Thoracic aorta (tissue), 2 donors: ENCODE measurements around the gene SBK2. TPM values are rescaled to one million over a fixed set of nuclear protein-coding genes. Genes with fewer than 3 reads are reported as not detected.

Source experiments
- ATAC-seq: fragments of 150-250 bp; one replicate; pipeline ENCODE4 v1.8.0; 2017; ENCODE audit warnings: low read depth; ENCODE audit not compliant: insufficient number of reproducible peaks, low FRiP score
- DNase-seq: peaks from one replicate; pipeline ENCODE4 v3.0.0-alpha.2; 2020; ENCODE audit warnings: low spot score
- H3K27ac ChIP-seq, 2 donors: fragments of 200-600 bp; sonication (generic); 1 replicate in 1 of 2; 2 replicates in 1 of 2; pipeline ENCODE4 v1.5.1; 2016; ENCODE audit warnings: mild to moderate bottlenecking in 2 of 2, moderate library complexity in 2 of 2
- H3K27me3 ChIP-seq: fragments of 200-600 bp; sonication (generic); replicated peaks from 2 replicates; pipeline ENCODE4 v1.6.0; 2016; ENCODE audit warnings: mild to moderate bottlenecking; ENCODE audit not compliant: insufficient read depth
- H3K36me3 ChIP-seq: fragments of 200-600 bp; sonication (generic); one replicate; pipeline ENCODE4 v1.5.1; 2016
- H3K4me1 ChIP-seq, 2 donors: fragments of 200-600 bp; sonication (generic); 1 replicate in 1 of 2; 2 replicates in 1 of 2; pipeline versions ENCODE4 v1.5.1 to v1.6.0; 2016; ENCODE audit warnings: low read depth in 2 of 2, mild to moderate bottlenecking in 1 of 2; ENCODE audit not compliant: control insufficient read depth in 1 of 2
- H3K4me3 ChIP-seq: fragments of 200-600 bp; sonication (generic); 2 replicates; pipeline ENCODE4 v1.5.1; 2016; ENCODE audit warnings: mild to moderate bottlenecking
- H3K9me3 ChIP-seq: fragments of 200-600 bp; sonication (generic); 2 replicates; pipeline ENCODE4 v1.5.1; 2016
- CTCF ChIP-seq: fragments of 200-600 bp; sonication (generic); IDR thresholded peaks from one replicate; pipeline ENCODE4 v1.5.1; 2019; ENCODE audit warnings: antibody characterized with exemption
- total RNA-seq, 2 donors: library from RNA; depleted of rRNA; stranded (reverse); fragments of >200 nt; gene quantifications; one replicate each; pipeline versions ENCODE4 v1.1.0 to v1.2.3, GENCODE V29; 2016

The SBK2 gene
- total RNA-seq, 2 donors from 2014 or later, result not detected

- H3K9me3 ChIP-seq, result no peaks in the 10 kb centered on the region
- H3K4me3 ChIP-seq, result no peak overlapping the region
- H3K36me3 ChIP-seq, result no peaks in the 10 kb centered on the region
- TF ChIP-seq CTCF, result no peak
- peaks cover 12 to 22% of the 10 kb centered on the region in 2 donors for H3K4me1 ChIP-seq
- H3K27ac ChIP-seq, result no peak overlapping the region
- ATAC-seq, result no peak
- DNase-seq, result no peak
- H3K27me3 ChIP-seq, result no peaks in the 10 kb centered on the region
These were observed 15.7 kb upstream of the SBK2 start for GRCh38 chr19:55552620-55553019.

DNA sequence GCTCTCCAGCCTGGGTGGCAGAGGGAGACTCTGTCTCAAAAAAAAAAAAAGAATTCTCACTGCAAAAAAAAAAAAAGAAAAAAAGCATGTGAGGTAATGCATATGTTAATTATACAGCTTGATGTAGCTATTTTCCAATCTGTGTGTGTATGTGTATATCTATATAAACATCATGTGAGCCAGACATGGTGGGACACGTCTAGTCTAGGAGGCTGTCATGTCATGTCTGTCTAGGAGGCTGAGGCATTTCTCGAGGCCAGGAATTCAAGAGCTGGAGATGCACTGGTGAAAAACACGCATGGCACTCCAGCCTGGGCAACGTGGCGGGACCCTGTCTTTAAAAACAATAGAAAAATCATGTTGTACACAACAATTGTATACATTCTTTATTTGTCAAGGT, 15.3 kb upstream of the SBK2 start:
- Histone ChIP-seq H3K9me3 (no peaks in the 10 kb centered on the region), H3K4me3 (no peak overlapping the region), H3K4me1 (peaks cover 14 to 26% of the 10 kb centered on the region in 2 donors), H3K36me3 (no peaks in the 10 kb centered on the region), H3K27ac (no peak overlapping the region), H3K27me3 (no peaks in the 10 kb centered on the region)
- ATAC-seq (no peak), DNase-seq (no peak)
- no peak for TF ChIP-seq CTCF

DNA sequence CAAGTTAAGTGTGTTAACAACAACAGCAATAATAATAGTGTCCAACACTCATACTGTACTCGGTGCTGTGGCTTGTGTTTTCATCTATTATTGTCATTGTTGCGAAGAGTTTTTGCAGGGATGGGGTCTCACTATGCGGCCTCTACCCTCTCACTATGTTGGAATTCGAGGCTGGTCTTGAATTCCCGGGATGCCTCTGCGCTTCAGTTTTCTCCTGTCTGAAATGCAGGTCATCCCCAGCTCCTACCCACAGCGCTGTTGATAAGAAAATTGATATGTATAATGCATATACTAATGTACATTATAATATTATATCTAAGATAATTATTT, 13.4 kb upstream of the SBK2 start:
- H3K4me3 ChIP-seq, result no peak overlapping the region
- H3K27ac ChIP-seq, result no peak overlapping the region
- no peaks in the 10 kb centered on the region for H3K9me3 ChIP-seq
- no peaks in the 10 kb centered on the region for H3K27me3 ChIP-seq
- TF ChIP-seq CTCF, result no peak
- ATAC-seq (no peak), DNase-seq (no peak)
- no peaks in the 10 kb centered on the region for H3K36me3 ChIP-seq
- peaks cover 22 to 40% of the 10 kb centered on the region in 2 donors for H3K4me1 ChIP-seq

GRCh38 chr19:55549500-55550320, 12.8 kb upstream of the SBK2 start:
- H3K9me3 ChIP-seq, result no peaks in the 10 kb centered on the region
- H3K4me3 ChIP-seq, result peak overlapping the region; percentile 53
- DNase-seq (no peak), ATAC-seq (peak; percentile 0)
- H3K4me1 ChIP-seq, result peaks cover 22 to 40% of the 10 kb centered on the region in 2 donors
- no peaks in the 10 kb centered on the region for H3K27me3 ChIP-seq
- peak overlapping the region in 1 of 2 donors; percentile 70 for H3K27ac ChIP-seq
- no peak for TF ChIP-seq CTCF
- no peaks in the 10 kb centered on the region for H3K36me3 ChIP-seq

GRCh38 chr19:55546822-55547614, 10.1 kb upstream of the SBK2 start:
- Histone ChIP-seq H3K9me3 (no peaks in the 10 kb centered on the region), H3K27ac (peak overlapping the region in 1 of 2 donors; percentile 72), H3K4me1 (peaks cover 22 to 40% of the 10 kb centered on the region in 2 donors), H3K36me3 (no peaks in the 10 kb centered on the region), H3K4me3 (peak overlapping the region; percentile 45), H3K27me3 (no peaks in the 10 kb centered on the region)
- DNase-seq (peak; percentile 68), ATAC-seq (peak; percentile 87)
- TF ChIP-seq CTCF, result no peak
